Smooth muscle cell (in vitro differentiated cells): ENCODE data around the gene TMEM221. TPM values are rescaled to one million over a fixed set of nuclear protein-coding genes. Genes with fewer than 3 reads are reported as not detected.
A peak's percentile ranks its signal among the peaks of the same experiment; 100 is the strongest.

ENCODE experiments used
- DNase-seq: peaks from one replicate; lab custom pipeline; 2025; ENCODE audit not compliant: unreplicated experiment; lab: John Stamatoyannopoulos, UW
- H2AFZ ChIP-seq: fragments of 200-600 bp; sonication (generic); 2 replicates; pipeline ENCODE4 v1.6.0; 2016; ENCODE audit warnings: antibody characterized with exemption, low read depth, mild to moderate bottlenecking
- H3F3A ChIP-seq: fragments of 200-600 bp; sonication (generic); 2 replicates; pipeline ENCODE4 v1.6.0; 2017; ENCODE audit warnings: antibody characterized with exemption, low read depth
- H3K27ac ChIP-seq: fragments of 200-600 bp; sonication (generic); 2 replicates; pipeline ENCODE4 v1.5.1; 2016; ENCODE audit warnings: low read depth, mild to moderate bottlenecking
- H3K27me3 ChIP-seq: fragments of 200-600 bp; sonication (generic); 2 replicates; pipeline ENCODE4 v1.6.1; 2016; ENCODE audit warnings: low read depth, mild to moderate bottlenecking
- H3K36me3 ChIP-seq: fragments of 200-600 bp; sonication (generic); 2 replicates; pipeline ENCODE4 v1.5.1; 2016; ENCODE audit warnings: low read depth
- H3K4me1 ChIP-seq: fragments of 200-600 bp; sonication (generic); 2 replicates; pipeline ENCODE4 v1.5.1; 2016; ENCODE audit warnings: low read depth
- H3K4me2 ChIP-seq: fragments of 200-600 bp; sonication (generic); 2 replicates; pipeline ENCODE4 v1.6.0; 2016; ENCODE audit warnings: mild to moderate bottlenecking
- H3K4me3 ChIP-seq: fragments of 200-600 bp; sonication (generic); 2 replicates; pipeline ENCODE4 v1.5.1; 2016; ENCODE audit warnings: mild to moderate bottlenecking
- H3K79me2 ChIP-seq: fragments of 200-600 bp; sonication (generic); 2 replicates; pipeline ENCODE4 v1.6.0; 2016; ENCODE audit warnings: low read depth, mild to moderate bottlenecking
- H3K9ac ChIP-seq: fragments of 200-600 bp; sonication (generic); 2 replicates; pipeline ENCODE4 v1.6.0; 2016; ENCODE audit warnings: low read depth
- H3K9me3 ChIP-seq: fragments of 200-600 bp; sonication (generic); replicated peaks from 2 replicates; pipeline ENCODE4 v1.5.1; 2016; ENCODE audit warnings: low read depth
- H4K20me1 ChIP-seq: fragments of 200-600 bp; sonication (generic); 2 replicates; pipeline ENCODE4 v1.6.0; 2016; ENCODE audit warnings: low read depth
- CTCF ChIP-seq: fragments of 200-600 bp; sonication (generic); IDR thresholded peaks from 2 replicates; pipeline ENCODE4 v1.5.1; 2017; ENCODE audit warnings: borderline replicate concordance, mild to moderate bottlenecking, antibody characterized with exemption; ENCODE audit not compliant: insufficient read depth, poor library complexity, severe bottlenecking
- WGBS: methylation state at CpG from one replicate; pipeline ENCODE4 v1.1.7; 2016; ENCODE audit warnings: low lambda C conversion rate; 5-methylcytosine and 5-hydroxymethylcytosine counted together
- polyA plus RNA-seq: library from polyadenylated mRNA; unstranded; fragments of >200 nt; fragmentation: Nextera tagmentation; extraction: Ambion mirVana; gene quantifications from 2 replicates; pipeline ENCODE4 v1.2.1, GENCODE V29; 2016
- total RNA-seq: library from RNA; depleted of rRNA; stranded (reverse); fragments of >200 nt; gene quantifications from 2 replicates; pipeline ENCODE4 v1.2.3, GENCODE V29; 2014

The TMEM221 gene
- total and polyA plus RNA-seq, 2 experiments from 2014 or later, result 0.31 to 0.63 TPM

- 18% methylated on average over 25 of the region's 25 CpGs for WGBS
- peak overlapping the region; percentile 78 for H3K9ac ChIP-seq
- H3K27ac ChIP-seq, result no peak overlapping the region
- H3K79me2 ChIP-seq, result no peaks in the 10 kb centered on the region
- peaks cover 8% of the 10 kb centered on the region for H3F3A ChIP-seq
- no peaks in the 10 kb centered on the region for H3K36me3 ChIP-seq
- peak overlapping the region; percentile 97 for H3K4me3 ChIP-seq
- H2AFZ ChIP-seq, result peak overlapping the region; percentile 100
- peak overlapping the region; percentile 88 for H3K4me2 ChIP-seq
- H3K4me1 ChIP-seq, result peaks cover 11% of the 10 kb centered on the region
- no peaks in the 10 kb centered on the region for H3K9me3 ChIP-seq
- peak; percentile 14 for DNase-seq
- H4K20me1 ChIP-seq, result no peaks in the 10 kb centered on the region
- TF ChIP-seq CTCF, result no peak
- H3K27me3 ChIP-seq, result no peaks in the 10 kb centered on the region
These were observed 28.0 kb downstream of the TMEM221 start for GRCh38 chr19:17420475-17420924.

GRCh38 chr19:17419621-17420474 is 28.6 kb downstream of the TMEM221 start, which contains the start of gene MVB12A:
TSS of gene MVB12A (plus strand) at chr19:17420047. CDS start at chr19:17420136, 89 bp downstream.
- 3% methylated on average over 62 of the region's 85 CpGs for WGBS
- H4K20me1 ChIP-seq, result no peaks in the 10 kb centered on the region
- H3K4me3 ChIP-seq, result peak within 1 kb of the TSS; percentile 97
- peak within 1 kb of the TSS; percentile 100 for H2AFZ ChIP-seq
- no peak for TF ChIP-seq CTCF
- H3K36me3 ChIP-seq, result no peaks in the 10 kb centered on the region
- H3K4me2 ChIP-seq, result peak within 1 kb of the TSS; percentile 88
- H3F3A ChIP-seq, result peaks cover 8% of the 10 kb centered on the region
- DNase-seq, result peak; percentile 84
- H3K4me1 ChIP-seq, result peaks cover 14% of the 10 kb centered on the region
- peak within 1 kb of the TSS; percentile 78 for H3K9ac ChIP-seq
- no peaks in the 10 kb centered on the region for H3K9me3 ChIP-seq
- no peaks in the 10 kb centered on the region for H3K27me3 ChIP-seq
- H3K79me2 ChIP-seq, result no peaks in the 10 kb centered on the region
- peak within 1 kb of the TSS; percentile 66 for H3K27ac ChIP-seq

GRCh38 chr19:17419154-17419620 is 29.3 kb downstream of the TMEM221 start:
- Histone ChIP-seq H3K27ac (peak overlapping the region; percentile 66), H2AFZ (peak overlapping the region; percentile 81), H3K79me2 (no peaks in the 10 kb centered on the region), H3F3A (peaks cover 8% of the 10 kb centered on the region), H3K4me3 (peak overlapping the region; percentile 97), H3K9me3 (no peaks in the 10 kb centered on the region), H4K20me1 (no peaks in the 10 kb centered on the region), H3K27me3 (no peaks in the 10 kb centered on the region), H3K4me2 (peak overlapping the region; percentile 75), H3K36me3 (no peaks in the 10 kb centered on the region), H3K9ac (peak overlapping the region; percentile 4), H3K4me1 (peaks cover 14% of the 10 kb centered on the region)
- no peak for DNase-seq
- TF ChIP-seq CTCF, result no peak
- WGBS, result 25% methylated on average over 8 of the region's 8 CpGs
